Large intestine (tissue), 3 donors: ENCODE results near the gene GDF10. TPM values are rescaled to one million over a fixed set of nuclear protein-coding genes. Genes with fewer than 3 reads are reported as not detected.

Experiments used
- DNase-seq, 2 donors: peaks; one replicate each; pipeline versions ENCODE4 v3.0.0 to v3.0.0-alpha.2; 2013
- H3K27ac ChIP-seq: one replicate; pipeline ENCODE4 v1.5.1; 2013; ENCODE audit warnings: low read length
- H3K27me3 ChIP-seq: 2 replicates; pipeline ENCODE4 v1.6.1; 2013; ENCODE audit warnings: low read length; ENCODE audit not compliant: control insufficient read depth, insufficient read depth
- H3K36me3 ChIP-seq: 2 replicates; pipeline ENCODE4 v1.6.1; 2013; ENCODE audit warnings: low read length; ENCODE audit not compliant: control insufficient read depth, insufficient read depth
- H3K4me1 ChIP-seq: one replicate; pipeline ENCODE4 v1.6.1; 2013; ENCODE audit warnings: low read length; ENCODE audit not compliant: control insufficient read depth, insufficient read depth
- H3K4me3 ChIP-seq: one replicate; pipeline ENCODE4 v1.5.1; 2013; ENCODE audit warnings: low read length
- H3K9me3 ChIP-seq: one replicate; pipeline ENCODE4 v1.6.1; 2013; ENCODE audit warnings: mild to moderate bottlenecking, low read depth, low read length, moderate library complexity; ENCODE audit not compliant: control insufficient read depth
- WGBS: methylation state at CpG from one replicate; pipeline ENCODE4 v1.1.5; 2013; ENCODE audit warnings: low lambda C conversion rate; ENCODE audit not compliant: insufficient coverage; 5-methylcytosine and 5-hydroxymethylcytosine counted together
- polyA plus RNA-seq: library from polyadenylated mRNA; unstranded; fragments of 120-200 nt; gene quantifications from one replicate; pipeline ENCODE4 v1.2.1, GENCODE V29; 2013

The GDF10 gene
- polyA plus RNA-seq, 1 donor = 2.5 TPM

- Histone ChIP-seq H3K27ac (no peak overlapping the region), H3K4me3 (no peak overlapping the region), H3K9me3 (no peaks in the 10 kb centered on the region), H3K36me3 (no peaks in the 10 kb centered on the region), H3K27me3 (no peaks in the 10 kb centered on the region), H3K4me1 (peaks cover 21% of the 10 kb centered on the region)
- WGBS = no CpG with 5 or more reads among the region's 9 CpGs
- peak in 1 of 2 donors; percentile 30 for DNase-seq
Measured at GRCh38 chr10:47361293-47361692, 61.3 kb downstream of the GDF10 start.

- Histone ChIP-seq H3K27me3 (no peaks in the 10 kb centered on the region), H3K4me1 (peaks cover 21% of the 10 kb centered on the region), H3K4me3 (no peak overlapping the region), H3K9me3 (no peaks in the 10 kb centered on the region), H3K27ac (no peak overlapping the region), H3K36me3 (no peaks in the 10 kb centered on the region)
- no peak for DNase-seq
- 100% methylated on average over 1 of the region's 3 CpGs for WGBS
Measured at GRCh38 chr10:47362199-47362598, 62.2 kb downstream of the GDF10 start.

Other genes starting within 250 kb of the GDF10 start
- gene GDF2, start 22.3 kb downstream of the GDF10 start, polyA plus RNA-seq = not detected
- 0.06 TPM for gene RBP3, start 48.2 kb downstream of the GDF10 start, polyA plus RNA-seq
- gene ZNF488, start 84.1 kb downstream of the GDF10 start, polyA plus RNA-seq = 2.2 TPM
- gene ANXA8, start 183.9 kb downstream of the GDF10 start, polyA plus RNA-seq = 18.2 TPM
- gene FAM25G, start 191.5 kb downstream of the GDF10 start, polyA plus RNA-seq = not detected
- gene AGAP9, start 223.4 kb downstream of the GDF10 start, polyA plus RNA-seq = 59.1 TPM